ENCODE data around the gene AKT1S1.

AKT1S1 gene

GRCh38 chr19:49866933-49867782 lies 10.0 kb downstream of the AKT1S1 start, which contains the start of gene PNKP:
Gene PNKP (minus strand): TSS chr19:49867576. CDS start chr19:49867204, 372 bp downstream.
- peak; percentile 96 for DNase-seq (ENCODE audit: low spot score)

- no peak for DNase-seq (ENCODE audit: low spot score)
Measured at GRCh38 chr19:49864890-49865289, 12.3 kb downstream of the AKT1S1 start.

GRCh38 chr19:49863935-49864320 lies 13.2 kb downstream of the AKT1S1 start:
- DNase-seq (ENCODE audit: low spot score): no peak

GRCh38 chr19:49863254-49863934 lies 13.8 kb downstream of the AKT1S1 start:
- DNase-seq (ENCODE audit: low spot score): no peak

GRCh38 chr19:49862391-49863253 lies 14.5 kb downstream of the AKT1S1 start:
- no peak for DNase-seq (ENCODE audit: low spot score)

GRCh38 chr19:49861541-49862378 lies 15.4 kb downstream of the AKT1S1 start:
- no peak for DNase-seq (ENCODE audit: low spot score)

GRCh38 chr19:49861107-49861506 lies 16.0 kb downstream of the AKT1S1 start:
- no peak for DNase-seq (ENCODE audit: low spot score)

- no peak for DNase-seq (ENCODE audit: low spot score)
Measured at GRCh38 chr19:49860336-49861102, 16.6 kb downstream of the AKT1S1 start.

GRCh38 chr19:49859682-49860335 lies 17.3 kb downstream of the AKT1S1 start:
- no peak for DNase-seq (ENCODE audit: low spot score)

GRCh38 chr19:49858088-49858985 lies 18.8 kb downstream of the AKT1S1 start:
- DNase-seq (ENCODE audit: low spot score): no peak

- DNase-seq (ENCODE audit: low spot score): no peak
Measured at GRCh38 chr19:49857838-49858087, 19.4 kb downstream of the AKT1S1 start.

- no peak for DNase-seq (ENCODE audit: low spot score)
Measured at GRCh38 chr19:49857061-49857837, 19.9 kb downstream of the AKT1S1 start.

GRCh38 chr19:49856574-49857021 lies 20.6 kb downstream of the AKT1S1 start:
- DNase-seq (ENCODE audit: low spot score): no peak

- no peak for DNase-seq (ENCODE audit: low spot score)
Measured at GRCh38 chr19:49855676-49856573, 21.2 kb downstream of the AKT1S1 start.

- no peak for DNase-seq (ENCODE audit: low spot score)
Measured at GRCh38 chr19:49855277-49855675, 21.9 kb downstream of the AKT1S1 start.

GRCh38 chr19:49854378-49855263 lies 22.5 kb downstream of the AKT1S1 start:
- DNase-seq (ENCODE audit: low spot score): no peak
